ENCODE measurements around the gene EGR4. TPM values are rescaled to one million over a fixed set of nuclear protein-coding genes. Genes with fewer than 3 reads are reported as not detected.

Gene EGR4
- total and polyA plus RNA-seq, 2 donors from 2014 or later = not detected

DNA sequence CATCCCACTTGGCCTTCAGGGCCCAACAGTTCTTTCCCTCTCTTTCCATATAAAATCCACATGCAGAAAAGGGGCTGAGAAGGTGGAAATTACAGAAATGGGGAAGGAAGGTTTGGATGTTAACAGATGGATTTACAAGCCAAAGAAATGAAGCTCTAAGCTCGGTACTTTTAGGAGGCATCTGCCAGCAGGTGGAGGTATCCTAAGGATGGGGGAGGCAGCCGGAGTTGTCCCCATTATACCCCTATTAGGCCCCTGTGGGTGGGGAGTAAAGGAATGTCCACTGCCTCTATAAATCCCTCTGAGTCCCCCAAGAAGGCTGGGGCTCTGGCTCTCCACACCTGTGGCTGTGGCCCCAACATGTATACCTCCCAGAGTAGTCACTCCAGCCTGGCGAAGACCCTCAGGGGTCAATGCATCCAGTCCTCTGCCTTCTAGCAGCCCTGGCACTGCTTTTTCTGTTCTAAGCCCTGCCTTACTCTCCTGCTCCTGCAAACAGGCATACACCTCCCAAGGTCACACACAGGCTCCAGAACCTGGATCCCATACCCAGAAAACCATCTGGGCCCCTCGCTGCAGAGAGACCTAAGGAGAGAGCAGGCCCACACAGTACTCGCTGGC lies 10.3 kb downstream of the EGR4 start:
- H3K4me3 ChIP-seq (ENCODE audit: low read length in 3 of 3) = no peak overlapping the region

DNA sequence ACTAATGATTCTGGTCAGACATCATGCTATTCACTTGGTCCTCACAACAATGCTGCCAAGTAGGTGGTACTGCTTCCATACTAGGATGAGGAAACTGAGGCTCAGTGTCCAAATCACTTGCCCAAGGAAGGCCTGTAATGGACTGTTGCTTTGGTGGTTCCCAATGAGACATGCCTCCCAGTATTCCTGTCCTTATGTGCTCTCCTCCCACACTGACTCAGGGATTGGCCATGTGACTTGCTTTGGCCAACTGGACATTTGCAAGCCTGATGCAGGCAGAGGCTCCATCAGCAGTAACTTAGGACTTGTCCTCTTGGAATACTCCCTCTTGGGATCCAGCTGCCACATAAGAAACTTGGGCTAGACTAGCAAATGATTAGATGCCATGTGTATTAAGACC lies 12.1 kb downstream of the EGR4 start:
- intact Hi-C loops (cut with DNase I) = no loop called here
- H3K9me3 ChIP-seq (ENCODE audit: control insufficient read depth in 2 of 3, insufficient read depth in 1 of 3, low read length in 3 of 3) = no peaks in the 10 kb centered on the region
- no peak overlapping the region for H3K4me3 ChIP-seq (ENCODE audit: low read length in 3 of 3)
- no peaks in the 10 kb centered on the region for H3K36me3 ChIP-seq (ENCODE audit: control insufficient read depth in 2 of 3, insufficient read depth in 3 of 3, low read length in 3 of 3)
- FAIRE-seq (no peak), DNase-seq (no peak)
- no peak overlapping the region for H3K9ac ChIP-seq (ENCODE audit: low read length in 3 of 3)
- peaks cover 0 to 8% (median 0%) of the 10 kb centered on the region in 3 donors for H3K4me1 ChIP-seq (ENCODE audit: control insufficient read depth in 2 of 3, insufficient read depth in 2 of 3, low read depth in 1 of 3, low read length in 3 of 3)
- TF ChIP-seq, protein P1, sequence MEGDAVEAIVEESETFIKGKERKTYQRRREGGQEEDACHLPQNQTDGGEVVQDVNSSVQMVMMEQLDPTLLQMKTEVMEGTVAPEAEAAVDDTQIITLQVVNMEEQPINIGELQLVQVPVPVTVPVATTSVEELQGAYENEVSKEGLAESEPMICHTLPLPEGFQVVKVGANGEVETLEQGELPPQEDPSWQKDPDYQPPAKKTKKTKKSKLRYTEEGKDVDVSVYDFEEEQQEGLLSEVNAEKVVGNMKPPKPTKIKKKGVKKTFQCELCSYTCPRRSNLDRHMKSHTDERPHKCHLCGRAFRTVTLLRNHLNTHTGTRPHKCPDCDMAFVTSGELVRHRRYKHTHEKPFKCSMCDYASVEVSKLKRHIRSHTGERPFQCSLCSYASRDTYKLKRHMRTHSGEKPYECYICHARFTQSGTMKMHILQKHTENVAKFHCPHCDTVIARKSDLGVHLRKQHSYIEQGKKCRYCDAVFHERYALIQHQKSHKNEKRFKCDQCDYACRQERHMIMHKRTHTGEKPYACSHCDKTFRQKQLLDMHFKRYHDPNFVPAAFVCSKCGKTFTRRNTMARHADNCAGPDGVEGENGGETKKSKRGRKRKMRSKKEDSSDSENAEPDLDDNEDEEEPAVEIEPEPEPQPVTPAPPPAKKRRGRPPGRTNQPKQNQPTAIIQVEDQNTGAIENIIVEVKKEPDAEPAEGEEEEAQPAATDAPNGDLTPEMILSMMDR (IDR thresholded peaks at IDR 0.05; ENCODE audit: borderline replicate concordance, extremely low read depth, insufficient read depth) = no peak
- no peak overlapping the region for H3K27ac ChIP-seq (ENCODE audit: low read depth in 2 of 2, low read length in 2 of 2)
- H3K27me3 ChIP-seq (ENCODE audit: control insufficient read depth, insufficient read depth, low read length) = peaks cover 7% of the 10 kb centered on the region

More for the DNA sequence above, 10.3 kb downstream of the EGR4 start:
- no peak overlapping the region for H3K9ac ChIP-seq (ENCODE audit: low read length in 3 of 3)
- TF ChIP-seq, protein P1 (IDR thresholded peaks at IDR 0.05; ENCODE audit: borderline replicate concordance, extremely low read depth, insufficient read depth) = no peak
- peaks cover 0 to 8% (median 0%) of the 10 kb centered on the region in 3 donors for H3K4me1 ChIP-seq (ENCODE audit: control insufficient read depth in 2 of 3, insufficient read depth in 2 of 3, low read depth in 1 of 3, low read length in 3 of 3)
- FAIRE-seq (no peak), DNase-seq (no peak)
- H3K27me3 ChIP-seq (ENCODE audit: control insufficient read depth, insufficient read depth, low read length) = peaks cover 7% of the 10 kb centered on the region
- intact Hi-C loops (cut with DNase I) = no loop called here
- no peak overlapping the region for H3K27ac ChIP-seq (ENCODE audit: low read depth in 2 of 2, low read length in 2 of 2)
- H3K9me3 ChIP-seq (ENCODE audit: control insufficient read depth in 2 of 3, insufficient read depth in 1 of 3, low read length in 3 of 3) = no peaks in the 10 kb centered on the region
- H3K36me3 ChIP-seq (ENCODE audit: control insufficient read depth in 2 of 3, insufficient read depth in 3 of 3, low read length in 3 of 3) = no peaks in the 10 kb centered on the region

- Histone ChIP-seq H3K4me3 (ENCODE audit: low read length in 3 of 3) (no peak overlapping the region), H3K9me3 (ENCODE audit: control insufficient read depth in 2 of 3, insufficient read depth in 1 of 3, low read length in 3 of 3) (no peaks in the 10 kb centered on the region), H3K4me1 (ENCODE audit: control insufficient read depth in 2 of 3, insufficient read depth in 2 of 3, low read depth in 1 of 3, low read length in 3 of 3) (peaks cover 0 to 4% (median 0%) of the 10 kb centered on the region in 3 donors), H3K9ac (ENCODE audit: low read length in 3 of 3) (no peak overlapping the region), H3K36me3 (ENCODE audit: control insufficient read depth in 2 of 3, insufficient read depth in 3 of 3, low read length in 3 of 3) (no peaks in the 10 kb centered on the region), H3K27ac (ENCODE audit: low read depth in 2 of 2, low read length in 2 of 2) (no peak overlapping the region), H3K27me3 (ENCODE audit: control insufficient read depth, insufficient read depth, low read length) (peaks cover under 1% of the 10 kb centered on the region)
- intact Hi-C loops (cut with DNase I) = no loop called here
- no peak for DNase-seq
- no peak for FAIRE-seq
- TF ChIP-seq, protein P1 (IDR thresholded peaks at IDR 0.05; ENCODE audit: borderline replicate concordance, extremely low read depth, insufficient read depth) = no peak
Measured at GRCh38 chr2:73279852-73280251, 13.5 kb downstream of the EGR4 start.

- H3K4me3 ChIP-seq (ENCODE audit: low read length in 3 of 3) = no peak overlapping the region
- H3K27me3 ChIP-seq (ENCODE audit: control insufficient read depth, insufficient read depth, low read length) = peaks cover 18% of the 10 kb centered on the region
- peaks cover 0 to 6% (median 0%) of the 10 kb centered on the region in 3 donors for H3K4me1 ChIP-seq (ENCODE audit: control insufficient read depth in 2 of 3, insufficient read depth in 2 of 3, low read depth in 1 of 3, low read length in 3 of 3)
- no peak for DNase-seq
- no peaks in the 10 kb centered on the region for H3K9me3 ChIP-seq (ENCODE audit: control insufficient read depth in 2 of 3, insufficient read depth in 1 of 3, low read length in 3 of 3)
- no peaks in the 10 kb centered on the region for H3K36me3 ChIP-seq (ENCODE audit: control insufficient read depth in 2 of 3, insufficient read depth in 3 of 3, low read length in 3 of 3)
- intact Hi-C loops (cut with DNase I) = no loop called here
- no peak overlapping the region for H3K9ac ChIP-seq (ENCODE audit: low read length in 3 of 3)
- H3K27ac ChIP-seq (ENCODE audit: low read depth in 2 of 2, low read length in 2 of 2) = no peak overlapping the region
- TF ChIP-seq, protein P1 (IDR thresholded peaks at IDR 0.05; ENCODE audit: borderline replicate concordance, extremely low read depth, insufficient read depth) = no peak
- FAIRE-seq = no peak
Measured at GRCh38 chr2:73272270-73272669, 21.1 kb downstream of the EGR4 start.
